ENCODE results near the gene DPYD. TPM values are rescaled to one million over a fixed set of nuclear protein-coding genes. Genes with fewer than 3 reads are reported as not detected.

Gene DPYD
- total RNA-seq, 1 donor, result 81.4 TPM

- no peak overlapping the region for H3K27ac ChIP-seq (ENCODE audit: low read depth, low read length)
- no peak overlapping the region for H3K4me3 ChIP-seq (ENCODE audit: insufficient read depth, low read length)
- no peaks in the 10 kb centered on the region for H3K79me2 ChIP-seq (ENCODE audit: insufficient read depth, low read length)
- no peak overlapping the region for H3K4me2 ChIP-seq (ENCODE audit: insufficient read depth, low read length)
- TF ChIP-seq CTCF (IDR thresholded peaks at IDR 0.05; ENCODE audit: extremely low read depth, low read depth, low read length), result no peak
- no peak overlapping the region for H2AFZ ChIP-seq (ENCODE audit: low read length)
- no peaks in the 10 kb centered on the region for H3K27me3 ChIP-seq (ENCODE audit: insufficient read depth, low read length)
- H3K9me3 ChIP-seq (ENCODE audit: low read depth, low read length), result no peaks in the 10 kb centered on the region
- no peaks in the 10 kb centered on the region for H3K4me1 ChIP-seq (ENCODE audit: insufficient read depth, low read length)
- no peak for DNase-seq (ENCODE audit: insufficient read length, low spot score, missing footprints)
- H3K36me3 ChIP-seq (ENCODE audit: insufficient read depth, low read length), result no peaks in the 10 kb centered on the region
- H4K20me1 ChIP-seq (ENCODE audit: insufficient read depth, low read length), result no peaks in the 10 kb centered on the region
These were observed 382.7 kb downstream of the DPYD start for GRCh38 chr1:97538113-97538512.

- no peaks in the 10 kb centered on the region for H3K27me3 ChIP-seq (ENCODE audit: insufficient read depth, low read length)
- no peaks in the 10 kb centered on the region for H3K79me2 ChIP-seq (ENCODE audit: insufficient read depth, low read length)
- H3K4me2 ChIP-seq (ENCODE audit: insufficient read depth, low read length), result no peak overlapping the region
- no peak overlapping the region for H3K4me3 ChIP-seq (ENCODE audit: insufficient read depth, low read length)
- no peak overlapping the region for H2AFZ ChIP-seq (ENCODE audit: low read length)
- no peaks in the 10 kb centered on the region for H3K4me1 ChIP-seq (ENCODE audit: insufficient read depth, low read length)
- TF ChIP-seq CTCF (IDR thresholded peaks at IDR 0.05; ENCODE audit: extremely low read depth, low read depth, low read length), result no peak
- H3K27ac ChIP-seq (ENCODE audit: low read depth, low read length), result no peak overlapping the region
- H4K20me1 ChIP-seq (ENCODE audit: insufficient read depth, low read length), result no peaks in the 10 kb centered on the region
- H3K9me3 ChIP-seq (ENCODE audit: low read depth, low read length), result no peaks in the 10 kb centered on the region
- no peaks in the 10 kb centered on the region for H3K36me3 ChIP-seq (ENCODE audit: insufficient read depth, low read length)
- no peak for DNase-seq (ENCODE audit: insufficient read length, low spot score, missing footprints)
These were observed 387.5 kb downstream of the DPYD start for GRCh38 chr1:97533358-97533757.

- Histone ChIP-seq H3K36me3 (ENCODE audit: insufficient read depth, low read length) (no peaks in the 10 kb centered on the region), H3K4me1 (ENCODE audit: insufficient read depth, low read length) (no peaks in the 10 kb centered on the region), H3K9me3 (ENCODE audit: low read depth, low read length) (no peaks in the 10 kb centered on the region), H3K27me3 (ENCODE audit: insufficient read depth, low read length) (no peaks in the 10 kb centered on the region), H2AFZ (ENCODE audit: low read length) (no peak overlapping the region), H4K20me1 (ENCODE audit: insufficient read depth, low read length) (peaks cover 2% of the 10 kb centered on the region), H3K4me2 (ENCODE audit: insufficient read depth, low read length) (no peak overlapping the region), H3K27ac (ENCODE audit: low read depth, low read length) (no peak overlapping the region), H3K4me3 (ENCODE audit: insufficient read depth, low read length) (no peak overlapping the region), H3K79me2 (ENCODE audit: insufficient read depth, low read length) (no peaks in the 10 kb centered on the region)
- TF ChIP-seq CTCF (IDR thresholded peaks at IDR 0.05; ENCODE audit: extremely low read depth, low read depth, low read length), result no peak
- no peak for DNase-seq (ENCODE audit: insufficient read length, low spot score, missing footprints)
These were observed 391.2 kb downstream of the DPYD start for GRCh38 chr1:97529600-97529999.

GRCh38 chr1:97524211-97524610 lies 396.6 kb downstream of the DPYD start:
- DNase-seq (ENCODE audit: insufficient read length, low spot score, missing footprints), result no peak
- TF ChIP-seq CTCF (IDR thresholded peaks at IDR 0.05; ENCODE audit: extremely low read depth, low read depth, low read length), result no peak
- H3K27ac ChIP-seq (ENCODE audit: low read depth, low read length), result no peak overlapping the region
- H3K4me3 ChIP-seq (ENCODE audit: insufficient read depth, low read length), result no peak overlapping the region
- H3K79me2 ChIP-seq (ENCODE audit: insufficient read depth, low read length), result no peaks in the 10 kb centered on the region
- peaks cover 2% of the 10 kb centered on the region for H4K20me1 ChIP-seq (ENCODE audit: insufficient read depth, low read length)
- H2AFZ ChIP-seq (ENCODE audit: low read length), result no peak overlapping the region
- H3K4me2 ChIP-seq (ENCODE audit: insufficient read depth, low read length), result no peak overlapping the region
- no peaks in the 10 kb centered on the region for H3K4me1 ChIP-seq (ENCODE audit: insufficient read depth, low read length)
- H3K36me3 ChIP-seq (ENCODE audit: insufficient read depth, low read length), result no peaks in the 10 kb centered on the region
- H3K27me3 ChIP-seq (ENCODE audit: insufficient read depth, low read length), result no peaks in the 10 kb centered on the region
- no peaks in the 10 kb centered on the region for H3K9me3 ChIP-seq (ENCODE audit: low read depth, low read length)
